GM18861 (cell line): Measurements from ENCODE around the gene GALM.
"Not testable (repeated sequence)": the region's sequence is repeated elsewhere in the genome, so short reads cannot be mapped to it uniquely, and the experiment has no call there.

ENCODE experiments used
- ATAC-seq: cut with Tn5 transposase; IDR thresholded peaks from one replicate; pipeline ENCODE4 v1.9.1; 2021; ENCODE audit not compliant: unreplicated experiment

The GALM gene

DNA sequence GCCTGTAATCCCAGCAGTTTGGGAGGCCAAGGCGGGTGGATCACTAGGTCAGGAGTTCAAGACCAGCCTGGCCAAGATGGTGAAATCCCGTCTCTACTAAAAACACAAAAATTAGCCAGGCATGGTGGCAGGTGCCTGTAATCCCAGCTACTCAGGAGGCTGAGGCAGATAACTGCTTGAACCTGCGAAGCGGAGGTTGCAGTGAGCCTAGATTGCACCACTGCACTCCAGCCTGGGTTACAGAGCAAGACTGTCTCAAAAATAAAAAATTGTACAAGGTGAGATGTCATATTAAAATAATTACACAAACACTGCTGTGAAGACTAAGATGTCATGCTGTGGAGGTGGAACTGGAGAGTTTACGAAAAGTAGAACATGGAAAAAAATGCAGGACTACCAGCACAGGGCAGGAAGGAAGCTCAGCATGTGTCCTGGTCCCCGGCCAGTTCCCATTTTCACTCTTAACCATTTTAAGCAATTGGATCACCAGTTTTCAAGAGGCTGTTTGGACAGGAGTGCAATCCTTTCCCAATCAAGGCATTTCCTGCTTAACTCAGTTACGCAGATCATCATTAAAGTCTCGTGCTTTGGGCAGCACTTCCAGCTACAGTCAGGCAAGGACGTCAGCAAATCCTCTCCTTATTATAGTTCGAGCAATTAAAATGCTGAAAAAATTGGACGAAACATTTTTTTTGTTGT lies 71.2 kb downstream of the GALM start:
- not testable (repeated sequence) for ATAC-seq

DNA sequence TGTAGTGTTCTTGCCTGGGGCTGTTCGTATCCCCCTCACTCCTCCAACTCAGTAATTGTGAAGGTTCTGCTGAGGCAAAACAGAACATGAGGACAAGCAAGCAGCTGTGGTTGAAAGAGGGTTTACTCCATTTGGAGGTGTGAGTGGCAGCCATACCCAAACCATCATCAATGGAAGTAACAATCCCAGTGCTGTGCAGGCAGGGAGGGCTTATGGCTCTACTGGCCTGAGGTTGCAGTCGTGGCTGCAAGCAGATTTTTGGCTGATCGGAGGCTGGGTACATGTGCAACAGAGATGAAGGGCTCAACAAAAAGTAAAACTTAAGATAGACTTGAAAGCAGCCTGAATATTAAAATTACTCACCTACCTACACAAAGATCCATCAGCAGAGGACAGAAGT lies 72.0 kb downstream of the GALM start:
- no peak for ATAC-seq

DNA sequence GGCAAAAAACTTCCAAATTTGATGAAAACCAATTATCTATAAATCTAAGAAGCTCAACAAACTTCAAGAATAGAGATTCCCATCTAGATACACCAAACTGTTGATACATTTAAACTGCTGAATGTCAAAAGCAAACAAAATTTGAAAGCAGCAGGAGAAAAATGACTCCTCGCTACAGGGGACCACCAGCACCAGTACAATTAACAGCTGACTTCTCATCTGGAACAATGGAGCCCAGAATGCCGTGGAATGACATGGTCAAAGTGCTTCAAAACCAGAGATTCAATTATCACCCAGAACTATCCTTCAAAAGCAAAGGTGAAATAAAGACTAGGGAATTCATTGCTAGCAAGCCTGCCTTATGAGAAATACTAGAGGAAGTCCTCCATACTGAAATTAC lies 73.6 kb downstream of the GALM start:
- no peak for ATAC-seq

DNA sequence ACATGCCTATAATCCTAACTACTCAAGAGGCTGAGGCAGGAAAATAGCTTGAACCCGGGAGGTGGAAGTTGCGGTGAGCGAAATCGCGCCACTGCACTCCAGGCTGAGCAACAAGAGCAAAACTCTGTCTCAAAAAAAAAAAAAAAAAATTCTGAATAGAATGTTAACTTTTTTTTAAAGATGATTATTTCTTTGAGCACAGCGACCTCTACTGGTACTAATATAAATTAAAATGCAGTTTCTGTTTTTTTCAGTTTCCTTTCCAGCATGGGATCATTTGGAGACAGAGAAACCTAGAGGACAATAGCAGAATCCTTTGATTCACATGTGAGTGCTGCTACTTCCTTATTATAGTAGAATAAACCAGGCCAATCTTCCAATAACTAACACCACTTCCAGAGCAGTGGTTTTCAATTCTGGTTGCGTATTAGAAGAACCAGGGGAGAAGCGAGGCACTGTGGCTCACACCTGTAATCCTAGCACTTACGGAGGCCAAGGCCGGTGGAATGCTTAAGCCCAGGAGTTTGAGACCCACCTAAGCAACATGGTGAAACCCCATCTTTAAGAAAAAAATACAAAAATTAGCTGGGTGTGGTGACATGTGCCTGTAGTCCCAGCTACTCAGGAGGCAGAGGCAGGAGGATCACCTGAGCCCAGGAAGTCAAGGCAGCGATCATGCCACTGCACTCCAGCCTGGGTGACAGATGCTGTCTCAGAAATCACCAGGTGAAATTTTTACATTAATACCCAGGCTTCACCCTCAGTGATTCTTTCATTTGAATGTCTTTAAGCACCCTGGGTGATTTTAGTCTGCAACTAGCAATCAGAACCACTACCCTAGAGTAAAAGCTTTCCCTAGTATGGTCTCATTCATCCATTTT lies 75.2 kb downstream of the GALM start:
- ATAC-seq = no peak

DNA sequence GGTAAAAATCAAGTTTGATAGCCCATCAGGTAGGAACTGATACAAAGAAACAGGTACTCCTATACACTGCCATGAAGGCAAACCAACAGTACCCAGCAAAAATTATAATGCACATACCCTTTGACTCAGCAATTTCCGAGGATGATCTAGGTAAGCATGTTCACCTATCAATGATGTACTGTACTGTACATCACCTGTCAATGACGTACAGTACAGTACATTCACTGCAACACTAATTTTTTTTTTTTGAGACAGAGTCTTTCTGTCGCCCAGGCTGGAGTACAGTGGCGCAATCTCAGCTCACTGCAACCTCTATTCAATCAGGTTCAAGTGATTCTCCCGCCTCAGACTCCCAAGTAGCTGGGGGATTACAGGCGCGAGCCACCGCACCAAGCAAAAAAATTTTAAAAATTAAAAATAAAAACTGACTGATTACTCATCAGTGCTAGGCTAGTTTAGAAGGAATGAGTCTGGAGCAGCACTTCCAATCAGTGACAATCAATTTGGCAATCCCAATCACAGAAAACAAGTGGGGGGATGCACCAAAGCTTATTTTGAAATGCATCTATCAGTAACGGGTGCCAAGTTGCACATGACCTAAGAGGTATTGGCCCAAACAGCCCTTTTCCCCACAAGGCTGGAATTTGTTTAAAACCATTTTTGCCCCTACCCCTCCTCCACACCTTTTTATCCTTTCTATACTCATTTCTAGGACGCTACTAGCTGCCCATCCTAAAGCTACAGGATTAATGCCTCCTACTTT lies 77.1 kb downstream of the GALM start:
- no peak for ATAC-seq

DNA sequence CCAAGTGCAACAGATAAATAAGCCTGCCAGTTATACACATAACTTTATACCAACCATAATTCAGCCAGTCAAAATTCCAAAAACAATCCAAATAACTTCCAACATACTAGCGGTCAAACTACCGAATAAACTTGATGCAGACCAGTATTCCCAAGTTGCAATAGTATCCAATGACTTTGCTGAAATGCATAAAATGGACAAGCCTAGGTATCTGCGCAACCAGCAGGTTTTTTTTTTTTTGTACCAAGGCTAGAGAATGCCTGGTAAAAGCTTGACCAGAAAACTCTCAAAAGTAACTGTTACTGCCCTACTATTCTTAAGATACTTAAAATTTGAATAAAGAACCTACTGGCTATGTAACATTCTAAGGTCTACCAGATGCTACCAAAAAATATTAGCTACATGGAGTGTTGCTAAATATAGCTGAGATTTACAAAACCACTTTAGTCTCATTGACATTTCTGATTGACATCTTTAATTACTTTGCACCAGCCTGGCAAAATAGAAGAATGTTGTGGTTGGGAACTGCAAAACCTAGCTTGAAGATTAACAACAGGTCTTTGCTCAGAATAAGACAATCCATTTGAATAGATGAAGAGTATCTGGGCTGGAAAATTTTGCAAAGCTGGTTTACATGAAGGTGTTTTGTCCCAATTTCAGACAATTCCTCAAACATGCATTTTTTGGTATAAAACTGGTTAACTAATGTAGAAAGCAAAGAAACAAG lies 77.9 kb downstream of the GALM start:
- ATAC-seq = no peak

DNA sequence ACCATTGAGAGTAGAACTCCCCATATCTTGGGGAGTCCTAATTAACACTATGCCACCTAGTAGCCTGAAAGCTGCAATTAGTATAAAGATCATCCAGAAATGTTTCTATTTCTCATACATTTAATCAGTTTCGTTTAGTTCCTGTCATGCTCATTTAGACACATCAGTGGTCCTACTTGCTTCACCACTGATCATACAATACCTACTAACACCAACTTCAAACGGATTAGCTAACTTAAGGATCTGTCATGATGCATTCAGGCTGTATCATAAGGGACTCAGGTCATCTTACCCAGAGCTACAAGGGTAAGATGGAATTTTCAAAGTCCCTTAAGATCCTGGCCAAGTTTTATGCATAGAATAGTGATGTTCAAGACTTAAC lies 78.5 kb downstream of the GALM start:
- ATAC-seq = no peak

DNA sequence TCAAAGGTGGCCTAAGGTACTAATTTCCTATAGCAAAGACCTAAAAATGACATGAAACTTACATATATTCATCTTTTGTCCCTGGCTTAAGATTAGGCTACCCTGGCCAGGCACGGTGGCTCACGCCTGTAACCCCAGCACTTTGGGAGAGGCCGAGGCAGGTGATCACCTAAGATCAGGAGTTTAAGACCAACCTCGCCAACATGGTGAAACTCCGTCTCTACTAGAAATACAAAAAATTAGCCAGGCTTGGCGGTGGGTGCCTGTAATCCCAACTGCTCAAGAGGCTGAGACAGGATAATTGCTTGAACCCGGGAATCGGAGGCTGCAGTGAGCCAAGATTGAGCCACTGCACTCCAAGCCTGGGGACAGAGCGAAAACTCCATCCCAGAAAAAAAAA lies 79.4 kb downstream of the GALM start:
- ATAC-seq = no peak

DNA sequence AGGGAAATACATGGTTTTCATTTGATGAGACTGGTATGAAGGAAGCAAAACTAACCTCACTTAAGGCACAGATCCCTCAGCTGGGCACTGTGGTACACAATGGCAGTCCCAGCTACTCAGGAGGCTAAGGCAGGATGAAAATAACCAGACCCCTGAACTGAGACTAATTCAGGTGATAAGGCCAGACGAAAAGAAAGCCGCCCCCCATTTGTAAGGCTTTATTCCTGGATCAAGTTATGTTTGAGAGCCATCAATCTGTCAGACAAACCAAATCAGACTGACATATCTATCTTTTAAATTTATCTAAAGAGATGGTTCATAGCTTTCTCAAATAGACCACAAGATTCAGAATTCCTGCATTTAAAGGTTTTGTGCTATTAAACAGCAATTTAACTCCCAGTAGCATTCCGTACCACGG lies 81.1 kb downstream of the GALM start:
- no peak for ATAC-seq

DNA sequence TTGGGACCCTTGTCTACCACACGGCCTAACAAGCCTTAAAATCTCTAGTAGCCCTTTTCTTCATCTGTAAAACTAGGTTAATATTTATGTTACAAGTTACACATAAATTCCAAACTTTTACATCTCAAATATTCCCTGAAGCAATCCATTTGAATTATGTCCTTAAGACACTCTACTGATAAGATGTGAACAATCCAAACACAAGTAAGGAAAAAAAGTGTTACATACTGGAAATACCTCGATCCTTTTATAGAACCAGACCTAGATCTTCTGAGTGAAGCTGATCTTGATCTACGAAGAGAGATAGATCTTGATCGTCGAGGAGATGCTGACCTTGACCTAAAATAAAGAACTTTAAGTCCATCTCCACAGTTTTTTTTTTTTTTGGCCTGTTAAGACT lies 81.9 kb downstream of the GALM start:
- no peak for ATAC-seq

DNA sequence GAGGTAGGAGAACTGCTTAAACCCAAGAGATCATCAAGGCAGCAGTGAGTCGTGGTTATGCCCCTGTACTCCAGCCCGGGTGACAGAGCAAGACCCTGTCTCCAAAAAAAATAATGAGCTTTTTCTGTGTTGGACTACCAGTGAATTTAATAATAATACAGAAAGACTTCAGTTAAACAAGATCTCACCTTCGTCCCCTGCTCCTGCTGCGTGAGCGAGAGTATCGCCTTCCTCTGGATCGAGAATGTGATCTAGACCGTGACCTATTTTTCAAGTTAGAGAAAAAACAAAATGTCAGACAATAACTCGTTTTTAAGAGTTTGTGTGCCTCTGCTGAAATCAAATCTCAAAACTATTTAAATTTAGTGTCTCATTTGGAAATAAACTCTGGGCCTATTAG lies 82.5 kb downstream of the GALM start:
- no peak for ATAC-seq

DNA sequence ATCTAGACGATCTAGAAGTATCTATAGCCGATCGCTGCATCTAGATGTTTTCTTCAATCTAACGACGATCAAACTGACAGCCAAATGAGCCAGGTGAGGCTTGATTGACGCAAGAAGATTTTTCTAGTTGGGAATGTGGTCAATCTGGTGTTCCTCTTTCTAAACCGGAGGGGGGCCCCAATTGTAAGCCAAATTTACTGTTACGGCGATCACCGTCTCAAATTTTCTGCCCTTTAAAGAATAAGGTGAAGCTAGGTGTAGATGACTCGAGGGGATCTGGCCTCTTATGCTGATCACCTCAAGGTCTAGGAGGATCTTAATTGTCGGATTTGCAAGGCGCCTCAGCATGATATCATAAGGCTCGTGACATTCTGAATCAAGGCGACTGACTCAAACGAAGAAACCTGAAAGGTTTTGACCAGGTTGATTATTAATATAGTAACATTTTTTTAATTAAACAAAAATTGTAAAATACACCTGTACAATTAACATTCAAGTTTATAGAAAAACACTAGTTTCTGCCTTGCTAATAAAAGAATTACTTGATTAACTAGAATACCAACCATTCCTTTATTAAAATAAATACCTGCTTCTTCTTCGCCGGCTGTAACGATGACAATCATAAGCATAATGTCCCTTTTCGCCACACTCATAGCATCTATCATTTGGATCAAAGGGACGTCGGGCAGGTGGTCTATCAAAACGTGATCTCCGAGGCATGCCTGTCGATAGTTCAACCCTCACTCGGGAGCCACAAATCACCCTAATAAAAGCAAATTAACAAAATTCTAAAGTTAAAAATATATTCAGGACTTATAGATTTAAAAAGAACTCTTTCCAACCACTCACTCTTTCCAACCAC lies 83.3 kb downstream of the GALM start:
- no peak for ATAC-seq

DNA sequence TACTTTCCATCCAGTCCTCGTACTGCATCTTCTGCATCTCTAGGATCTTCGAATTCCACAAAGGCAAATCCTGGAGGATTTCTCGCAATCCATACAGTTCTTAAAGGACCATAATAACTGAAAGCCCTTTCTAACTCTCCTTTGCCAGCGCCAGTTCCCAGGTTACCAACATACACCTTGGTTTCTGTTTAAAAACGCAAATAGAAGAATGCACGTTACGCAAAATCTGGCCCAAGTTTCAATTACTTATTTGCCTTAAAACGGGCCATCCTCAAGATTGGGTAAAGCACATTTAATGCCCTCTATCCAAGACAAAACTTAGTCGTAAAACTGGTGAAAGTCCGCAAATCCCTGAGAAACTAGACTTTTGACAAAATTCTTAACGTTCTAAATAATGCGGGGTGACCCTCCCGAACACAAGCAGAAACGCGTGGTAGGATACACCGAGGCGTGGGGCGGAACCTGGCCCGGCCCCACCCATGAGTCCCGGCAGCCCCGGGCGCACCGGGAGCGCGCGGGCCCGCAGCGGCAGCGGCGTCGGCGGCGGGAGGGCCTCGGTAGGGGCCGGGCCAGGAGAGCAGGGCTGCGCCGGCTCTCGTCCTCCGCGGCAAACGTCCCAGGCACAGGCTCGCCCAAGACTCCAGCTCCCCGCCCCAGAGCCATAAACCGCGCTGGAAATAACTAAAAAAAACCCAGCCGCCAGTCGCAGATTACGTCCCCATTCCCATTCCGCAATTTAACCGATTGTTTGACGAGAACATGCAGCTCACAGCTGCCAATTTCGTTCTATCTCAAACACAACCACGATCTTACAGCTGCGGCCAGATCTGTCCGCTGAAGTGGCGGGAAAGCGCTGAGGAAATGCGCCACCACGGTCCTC lies 84.3 kb downstream of the GALM start:
- ATAC-seq = no peak

DNA sequence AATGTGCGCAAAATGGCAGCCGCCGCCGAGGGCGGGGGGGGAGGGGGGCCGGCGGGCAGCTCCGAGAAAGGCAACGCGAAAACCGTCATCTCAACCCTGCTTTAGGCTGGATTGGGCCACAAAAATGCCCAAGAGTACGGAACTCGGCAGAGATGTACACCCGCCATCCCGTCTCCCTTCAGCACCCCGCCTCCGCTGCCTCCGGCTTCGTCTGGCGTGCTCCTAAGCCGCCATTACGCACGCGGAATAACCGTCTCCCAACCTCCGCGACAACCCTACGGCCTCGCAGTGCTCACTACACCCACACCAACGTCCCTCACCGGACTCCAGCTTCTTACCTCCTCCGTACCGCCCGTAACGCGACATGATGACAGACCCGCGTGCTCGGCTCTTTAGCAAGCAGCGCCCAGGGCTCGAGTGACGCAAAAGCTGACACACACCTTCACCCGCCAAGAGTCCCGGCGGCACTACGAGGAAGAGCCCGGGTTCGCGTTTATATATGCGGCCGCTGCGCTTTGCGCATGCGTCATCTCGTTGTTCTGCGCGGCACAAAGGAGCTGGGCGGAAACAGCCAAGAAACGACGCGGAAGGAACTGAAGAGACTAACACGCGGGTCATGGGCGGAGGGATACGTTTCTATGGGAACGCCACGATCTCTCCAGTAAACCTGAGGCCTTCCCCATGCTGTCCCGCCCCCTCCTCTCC lies 85.1 kb downstream of the GALM start, which contains the start of gene SRSF7:
Gene SRSF7, minus strand, starts transcription at position 471 of the 705 bp plus-strand sequence. Its CDS starts 105 bp downstream, at position 366.
- ATAC-seq = peak; percentile 77

DNA sequence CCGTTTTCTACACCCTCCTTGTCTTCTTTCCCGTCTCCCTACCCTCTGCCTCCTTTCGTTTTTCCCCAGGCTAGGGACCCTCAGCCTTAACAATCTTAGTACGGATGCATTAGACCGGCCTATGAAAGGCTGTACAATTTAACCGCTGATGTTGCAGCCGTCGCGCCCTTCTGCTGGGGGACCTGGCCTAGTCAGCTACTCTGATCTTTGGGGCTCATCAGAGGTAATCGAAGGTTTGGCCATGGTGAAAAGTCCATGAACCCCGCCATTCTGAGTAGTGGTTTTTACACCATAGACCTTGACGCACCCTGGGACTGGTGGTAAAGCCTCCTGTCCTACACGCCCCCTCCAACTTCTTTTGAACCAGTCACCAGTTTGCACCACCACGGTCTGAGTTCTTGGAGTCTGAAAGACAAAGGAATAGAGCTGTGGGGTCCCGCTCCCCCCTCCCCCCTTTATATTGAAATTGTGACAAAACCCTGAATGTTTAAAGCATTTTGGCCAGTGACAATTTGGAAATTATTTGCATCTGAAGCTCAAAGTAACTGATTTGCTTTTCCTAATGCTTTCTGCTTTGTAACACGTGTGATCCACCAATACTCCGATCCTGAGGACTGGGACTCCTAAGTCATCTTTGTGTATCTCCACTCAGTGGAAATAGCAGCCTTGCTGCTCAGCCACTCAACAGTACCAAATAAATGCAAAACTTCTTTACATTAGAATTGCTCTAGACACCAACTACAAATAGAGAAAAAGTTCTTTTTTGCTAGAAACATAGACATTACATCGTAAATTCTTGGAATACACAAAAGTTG lies 85.9 kb downstream of the GALM start:
- ATAC-seq = peak; percentile 1

DNA sequence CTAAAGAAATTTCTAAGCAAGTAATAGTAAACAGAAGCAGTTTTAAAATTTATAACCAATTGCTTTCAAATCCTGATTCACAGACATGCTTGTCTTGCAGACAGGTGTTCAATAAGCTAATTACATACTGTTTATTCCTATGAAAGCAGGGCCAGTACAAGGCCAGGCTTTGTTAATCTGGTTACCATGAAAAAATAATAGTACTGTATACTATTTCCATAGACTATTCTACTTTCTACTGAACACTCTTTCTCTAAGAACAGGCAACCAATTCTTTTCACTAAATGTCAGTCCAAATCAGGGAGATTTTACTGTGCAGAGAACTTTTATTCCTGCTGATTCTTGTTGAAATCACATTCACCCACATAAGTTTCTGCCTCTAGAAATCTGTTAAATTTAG lies 88.1 kb downstream of the GALM start:
- ATAC-seq = no peak

DNA sequence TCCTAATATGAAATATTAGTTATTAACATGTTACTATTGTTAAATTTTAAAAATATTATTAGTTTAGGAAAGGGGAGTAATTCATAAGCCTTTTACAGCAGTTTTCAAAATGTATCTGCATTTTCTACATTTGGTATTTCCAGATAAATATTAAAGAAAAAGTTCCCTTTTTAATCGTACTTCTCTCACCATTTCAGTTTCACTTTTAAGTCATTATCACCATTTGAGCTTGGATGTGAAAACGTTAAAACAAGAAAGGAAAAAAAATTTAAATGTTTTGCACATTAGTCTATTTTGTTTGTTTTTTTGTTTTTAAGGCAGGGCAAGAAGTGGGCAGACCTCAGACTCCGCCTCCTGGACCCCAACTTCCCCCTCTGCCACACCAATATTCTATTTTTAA lies 88.6 kb downstream of the GALM start:
- no peak for ATAC-seq

DNA sequence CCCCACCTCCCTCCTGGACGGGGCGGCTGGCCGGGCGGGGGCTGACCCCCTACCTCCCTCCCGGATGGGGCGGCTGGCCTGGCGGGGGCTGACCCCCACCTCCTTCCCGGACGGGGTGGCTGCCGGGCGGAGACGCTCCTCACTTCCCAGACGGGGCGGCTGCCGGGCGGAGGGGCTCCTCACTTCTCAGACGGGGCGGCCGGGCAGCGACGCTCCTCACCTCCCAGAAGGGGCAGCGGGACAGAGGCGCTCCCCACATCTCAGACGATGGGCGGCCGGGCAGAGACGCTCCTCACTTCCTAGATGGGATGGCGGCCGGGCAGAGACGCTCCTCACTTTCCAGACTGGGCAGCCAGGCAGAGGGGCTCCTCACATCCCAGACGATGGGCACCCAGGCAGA lies 90.0 kb downstream of the GALM start:
- ATAC-seq = not testable (repeated sequence)
